Loucy (cell line): ENCODE measurements around the gene ZNF521.

Source experiments
- EZH2phosphoT487 ChIP-seq: fragments of 200-600 bp; IDR thresholded peaks from 2 replicates; pipeline ENCODE4 v1.6.1; 2018; ENCODE audit warnings: antibody characterized with exemption, mild to moderate bottlenecking, moderate library complexity, borderline replicate concordance
- TF ChIP-seq, protein P1 (sequence below): fragments of 200-600 bp; sonication (generic); conservative IDR thresholded peaks from 2 replicates; pipeline ENCODE4 v1.5.1; 2014; ENCODE audit warnings: mild to moderate bottlenecking, antibody characterized with exemption, low read length

DNA sequence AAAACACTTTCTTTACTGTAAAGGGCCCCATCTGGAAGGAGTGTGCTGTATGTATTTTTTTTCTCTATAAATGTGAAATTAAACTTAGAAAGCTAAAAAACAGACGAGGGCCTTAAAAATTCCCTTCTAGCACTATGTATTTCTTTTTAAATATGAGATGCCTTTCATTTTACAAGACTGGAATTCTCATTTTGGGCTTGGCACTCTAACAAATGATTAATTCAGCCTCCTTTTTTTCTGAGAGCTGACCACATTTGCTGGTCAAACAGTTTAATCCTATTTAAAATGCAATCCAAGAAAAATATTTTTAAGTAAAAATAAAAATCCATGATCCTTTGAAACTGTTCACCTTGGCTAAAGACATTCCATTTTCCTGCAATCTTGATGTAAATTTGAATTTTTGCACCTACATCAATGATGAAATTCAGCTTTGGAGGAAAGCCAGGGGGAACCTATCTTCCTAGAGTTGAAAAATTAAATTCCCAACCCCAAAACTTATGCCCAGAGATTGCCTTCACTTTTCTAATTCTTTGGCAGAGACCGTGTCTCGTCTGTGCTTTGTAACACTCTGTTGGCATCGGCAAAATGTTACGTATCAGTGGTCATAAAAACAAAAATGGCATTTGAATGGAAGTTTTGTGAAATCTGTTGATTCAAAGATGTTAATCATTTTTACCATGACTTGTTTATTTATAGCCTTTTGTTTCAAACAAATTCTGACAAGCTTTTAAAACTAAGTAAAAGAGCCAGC, 284.5 kb downstream of the ZNF521 start:
- TF ChIP-seq EZH2phosphoT487 = no peak
- TF ChIP-seq, protein P1, sequence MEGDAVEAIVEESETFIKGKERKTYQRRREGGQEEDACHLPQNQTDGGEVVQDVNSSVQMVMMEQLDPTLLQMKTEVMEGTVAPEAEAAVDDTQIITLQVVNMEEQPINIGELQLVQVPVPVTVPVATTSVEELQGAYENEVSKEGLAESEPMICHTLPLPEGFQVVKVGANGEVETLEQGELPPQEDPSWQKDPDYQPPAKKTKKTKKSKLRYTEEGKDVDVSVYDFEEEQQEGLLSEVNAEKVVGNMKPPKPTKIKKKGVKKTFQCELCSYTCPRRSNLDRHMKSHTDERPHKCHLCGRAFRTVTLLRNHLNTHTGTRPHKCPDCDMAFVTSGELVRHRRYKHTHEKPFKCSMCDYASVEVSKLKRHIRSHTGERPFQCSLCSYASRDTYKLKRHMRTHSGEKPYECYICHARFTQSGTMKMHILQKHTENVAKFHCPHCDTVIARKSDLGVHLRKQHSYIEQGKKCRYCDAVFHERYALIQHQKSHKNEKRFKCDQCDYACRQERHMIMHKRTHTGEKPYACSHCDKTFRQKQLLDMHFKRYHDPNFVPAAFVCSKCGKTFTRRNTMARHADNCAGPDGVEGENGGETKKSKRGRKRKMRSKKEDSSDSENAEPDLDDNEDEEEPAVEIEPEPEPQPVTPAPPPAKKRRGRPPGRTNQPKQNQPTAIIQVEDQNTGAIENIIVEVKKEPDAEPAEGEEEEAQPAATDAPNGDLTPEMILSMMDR = no peak
